NCI-H748 treated with DMSO at 0.1 percent for 48 hours (cell line): ENCODE results near the gene LRRFIP1.

Experiments used
- DNase-seq: peaks from one replicate; lab custom pipeline; 2025; lab: John Stamatoyannopoulos, UW

The LRRFIP1 gene

GRCh38 chr2:237726401-237726830 is 99.0 kb downstream of the LRRFIP1 start:
- peak; percentile 96 for DNase-seq

- no peak for DNase-seq
Observed at GRCh38 chr2:237727363-237727762, 100.0 kb downstream of the LRRFIP1 start.

GRCh38 chr2:237729681-237730475 is 102.5 kb downstream of the LRRFIP1 start:
- DNase-seq, result no peak

GRCh38 chr2:237731663-237732062 is 104.3 kb downstream of the LRRFIP1 start:
- DNase-seq, result no peak

- DNase-seq, result no peak
Observed at GRCh38 chr2:237732070-237732469, 104.7 kb downstream of the LRRFIP1 start.

- no peak for DNase-seq
Observed at GRCh38 chr2:237732790-237733381, 105.5 kb downstream of the LRRFIP1 start.

- DNase-seq, result no peak
Observed at GRCh38 chr2:237733677-237734300, 106.4 kb downstream of the LRRFIP1 start.

GRCh38 chr2:237734905-237735623 is 107.7 kb downstream of the LRRFIP1 start:
- no peak for DNase-seq

GRCh38 chr2:237735798-237736197 is 108.4 kb downstream of the LRRFIP1 start:
- no peak for DNase-seq

- DNase-seq, result no peak
Observed at GRCh38 chr2:237736783-237737182, 109.4 kb downstream of the LRRFIP1 start.

- DNase-seq, result no peak
Observed at GRCh38 chr2:237737196-237737865, 109.9 kb downstream of the LRRFIP1 start.

GRCh38 chr2:237738255-237738654 is 110.9 kb downstream of the LRRFIP1 start:
- DNase-seq, result no peak

GRCh38 chr2:237739101-237739500 is 111.7 kb downstream of the LRRFIP1 start:
- DNase-seq, result no peak

- no peak for DNase-seq
Observed at GRCh38 chr2:237742191-237742590, 114.8 kb downstream of the LRRFIP1 start.

GRCh38 chr2:237742614-237743013 is 115.2 kb downstream of the LRRFIP1 start:
- DNase-seq, result no peak

GRCh38 chr2:237743024-237743423 is 115.6 kb downstream of the LRRFIP1 start:
- DNase-seq, result no peak

GRCh38 chr2:237743561-237744269 is 116.3 kb downstream of the LRRFIP1 start:
- DNase-seq, result no peak

GRCh38 chr2:237744270-237744612 is 116.9 kb downstream of the LRRFIP1 start:
- no peak for DNase-seq

GRCh38 chr2:237744613-237745249 is 117.3 kb downstream of the LRRFIP1 start:
- DNase-seq, result peak; percentile 65

GRCh38 chr2:237745250-237745613 is 117.8 kb downstream of the LRRFIP1 start:
- no peak for DNase-seq
